ENCODE measurements around the gene SPEM2. TPM values are rescaled to one million over a fixed set of nuclear protein-coding genes. Genes with fewer than 3 reads are reported as not detected.

Gene SPEM2
- total RNA-seq, 3 donors from 2014 or later, result not detected

DNA sequence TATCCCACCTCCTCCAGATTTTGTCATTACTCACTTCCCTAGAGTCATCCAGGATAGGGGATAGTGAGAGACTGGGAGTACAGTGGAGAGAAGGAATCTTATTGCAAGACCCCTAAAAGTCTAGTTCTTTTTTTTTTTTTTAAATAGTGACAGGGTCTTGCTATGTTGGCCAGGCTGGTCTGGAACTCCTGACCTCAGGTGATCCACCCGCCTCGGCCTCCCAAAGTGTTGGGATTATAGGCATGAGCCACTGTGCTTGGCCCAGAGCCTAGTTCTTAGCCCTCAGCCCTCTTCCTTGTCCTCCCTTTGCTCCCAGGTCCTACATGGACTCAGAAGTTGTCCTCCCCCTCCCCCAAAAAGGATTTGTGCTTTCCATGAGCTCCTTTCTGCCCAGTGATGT lies 16.7 kb downstream of the SPEM2 start:
- DNase-seq, result no peak
- Histone ChIP-seq H3K4me1 (ENCODE audit: low read depth) (peaks cover 30% of the 10 kb centered on the region), H3K4me3 (no peak overlapping the region), H3K36me3 (ENCODE audit: low read depth) (no peaks in the 10 kb centered on the region), H3K9me3 (no peaks in the 10 kb centered on the region)
- ATAC-seq, result no peak
- TF ChIP-seq, protein P1, sequence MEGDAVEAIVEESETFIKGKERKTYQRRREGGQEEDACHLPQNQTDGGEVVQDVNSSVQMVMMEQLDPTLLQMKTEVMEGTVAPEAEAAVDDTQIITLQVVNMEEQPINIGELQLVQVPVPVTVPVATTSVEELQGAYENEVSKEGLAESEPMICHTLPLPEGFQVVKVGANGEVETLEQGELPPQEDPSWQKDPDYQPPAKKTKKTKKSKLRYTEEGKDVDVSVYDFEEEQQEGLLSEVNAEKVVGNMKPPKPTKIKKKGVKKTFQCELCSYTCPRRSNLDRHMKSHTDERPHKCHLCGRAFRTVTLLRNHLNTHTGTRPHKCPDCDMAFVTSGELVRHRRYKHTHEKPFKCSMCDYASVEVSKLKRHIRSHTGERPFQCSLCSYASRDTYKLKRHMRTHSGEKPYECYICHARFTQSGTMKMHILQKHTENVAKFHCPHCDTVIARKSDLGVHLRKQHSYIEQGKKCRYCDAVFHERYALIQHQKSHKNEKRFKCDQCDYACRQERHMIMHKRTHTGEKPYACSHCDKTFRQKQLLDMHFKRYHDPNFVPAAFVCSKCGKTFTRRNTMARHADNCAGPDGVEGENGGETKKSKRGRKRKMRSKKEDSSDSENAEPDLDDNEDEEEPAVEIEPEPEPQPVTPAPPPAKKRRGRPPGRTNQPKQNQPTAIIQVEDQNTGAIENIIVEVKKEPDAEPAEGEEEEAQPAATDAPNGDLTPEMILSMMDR (IDR thresholded peaks at IDR 0.05), result no peak
- intact Hi-C loops (cut with DNase I, micrococcal nuclease), result no loop called here

DNA sequence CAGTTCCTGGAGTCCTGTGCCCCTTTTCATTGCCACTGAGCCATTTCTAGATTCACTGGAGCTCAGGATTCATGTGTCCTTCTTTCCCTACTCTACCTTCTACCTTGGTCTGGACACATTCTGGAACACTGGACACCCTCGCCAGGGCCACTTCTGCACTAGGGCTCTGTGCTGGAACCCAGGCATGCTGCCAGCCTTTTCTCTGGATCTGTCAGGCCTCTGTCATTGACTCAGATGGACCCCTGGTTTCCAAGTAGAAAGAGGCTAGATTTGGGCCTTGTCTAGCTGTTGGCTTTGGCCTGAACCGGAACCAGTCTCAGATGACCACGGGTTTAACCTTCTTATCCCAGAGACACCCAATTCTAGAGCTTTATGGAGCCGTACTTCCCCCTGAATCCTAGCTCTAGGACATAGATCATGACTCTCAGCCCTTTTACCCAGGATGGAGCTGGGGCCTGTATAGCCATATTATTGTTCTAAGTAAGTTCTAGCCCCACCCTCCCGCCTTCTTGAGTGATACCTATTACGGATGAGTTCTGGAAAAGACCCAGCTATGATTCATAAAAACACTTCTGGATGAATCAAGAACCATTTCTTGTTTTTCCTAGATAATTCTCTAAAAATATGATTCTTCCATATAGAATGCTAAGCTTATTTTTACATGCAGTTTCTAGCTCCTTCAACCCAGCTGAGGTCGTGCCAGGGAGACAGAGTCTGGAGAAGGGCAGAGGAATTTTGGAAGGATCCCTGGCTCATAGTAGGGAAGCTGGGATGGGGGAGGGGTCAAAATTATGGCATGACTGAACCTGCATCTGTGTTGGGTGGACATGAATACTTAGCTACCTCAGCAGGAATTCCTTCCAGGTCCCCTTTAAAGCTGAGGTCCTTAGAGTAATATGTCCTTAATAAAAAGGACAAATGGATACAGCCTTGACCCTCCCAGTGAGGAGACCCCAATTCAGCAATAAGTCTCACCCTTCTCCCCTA lies 18.4 kb downstream of the SPEM2 start:
- no peaks in the 10 kb centered on the region for H3K9me3 ChIP-seq
- peaks cover 20% of the 10 kb centered on the region for H3K4me1 ChIP-seq (ENCODE audit: low read depth)
- intact Hi-C loops (cut with DNase I, micrococcal nuclease), result no loop called here
- ATAC-seq, result no peak
- TF ChIP-seq, protein P1 (IDR thresholded peaks at IDR 0.05), result no peak
- no peak for DNase-seq
- H3K36me3 ChIP-seq (ENCODE audit: low read depth), result no peaks in the 10 kb centered on the region
- H3K4me3 ChIP-seq, result no peak overlapping the region

DNA sequence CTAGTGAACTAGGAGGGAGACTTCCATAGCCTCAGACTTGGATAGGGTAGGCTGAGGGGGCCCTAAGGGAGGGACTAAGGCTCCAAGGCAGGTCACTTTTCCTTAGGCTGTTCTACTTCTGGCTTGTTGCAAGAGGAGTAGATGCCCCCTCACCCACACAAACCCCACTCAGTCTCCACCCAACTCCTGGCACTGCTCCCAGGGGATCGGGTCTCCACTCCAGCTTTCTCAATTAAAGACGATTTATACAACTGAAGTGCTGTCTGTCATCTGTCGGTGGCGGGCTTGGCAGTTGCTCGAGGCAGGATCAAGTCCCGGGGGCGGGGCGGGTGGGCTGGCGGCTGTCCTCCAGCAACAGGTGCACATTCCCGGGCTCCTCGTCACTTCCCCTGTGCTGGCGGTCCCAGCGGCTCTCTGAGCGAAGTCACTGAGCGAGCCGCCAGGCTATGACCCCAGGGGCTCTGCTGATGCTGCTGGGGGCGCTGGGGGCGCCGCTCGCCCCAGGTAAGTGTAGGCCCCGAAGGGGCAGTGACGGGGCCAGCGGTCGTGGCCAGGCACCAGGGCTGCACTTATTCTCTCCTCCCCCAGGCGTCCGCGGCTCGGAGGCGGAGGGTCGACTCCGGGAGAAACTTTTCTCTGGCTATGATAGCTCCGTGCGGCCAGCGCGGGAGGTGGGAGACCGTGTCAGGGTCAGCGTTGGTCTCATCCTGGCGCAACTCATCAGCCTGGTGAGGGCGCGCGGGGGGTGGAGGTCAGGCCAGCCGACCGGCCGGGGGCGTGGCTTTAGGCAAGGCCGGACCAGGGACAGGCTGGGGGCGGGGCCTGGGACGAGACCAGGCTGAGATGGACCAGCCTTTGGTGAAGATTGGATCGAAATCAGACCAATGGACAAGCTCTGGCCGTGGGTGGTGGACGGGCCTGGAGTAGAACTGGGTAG lies 19.5 kb downstream of the SPEM2 start, which contains the start of gene CHRNB1:
CHRNB1 (plus strand) TSS at position 380 of the 937 bp plus-strand sequence; CDS start at position 447, 67 bp downstream.
- Histone ChIP-seq H3K9me3 (no peaks in the 10 kb centered on the region), H3K4me1 (ENCODE audit: low read depth) (peaks cover 14% of the 10 kb centered on the region), H3K36me3 (ENCODE audit: low read depth) (no peaks in the 10 kb centered on the region), H3K4me3 (no peak within 1 kb of the TSS)
- peak; percentile 86 to 88 (median 87) for DNase-seq
- intact Hi-C loops (cut with DNase I, micrococcal nuclease), result no loop called here
- peak; percentile 88 for ATAC-seq
- TF ChIP-seq, protein P1 (IDR thresholded peaks at IDR 0.05), result no peak

DNA sequence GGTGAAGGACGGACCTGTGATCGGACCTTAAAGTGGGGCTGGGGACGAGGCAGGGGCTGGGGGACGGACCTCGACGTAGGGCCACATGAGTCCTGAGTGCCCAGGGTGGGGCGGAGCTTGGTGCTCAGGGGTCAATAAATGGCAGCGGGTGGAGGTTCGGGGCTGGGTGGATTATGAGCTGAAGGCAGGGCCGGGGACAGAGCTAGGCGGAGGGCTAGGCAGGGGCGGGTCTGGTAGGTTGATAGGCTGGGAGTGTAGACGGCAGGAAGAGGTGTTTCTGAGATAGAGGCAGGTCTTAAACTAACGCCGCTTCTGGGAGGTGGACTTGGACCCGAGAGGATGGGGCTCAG lies 20.2 kb downstream of the SPEM2 start:
- DNase-seq (peak; percentile 85 to 88 (median 88)), ATAC-seq (peak; percentile 93)
- TF ChIP-seq, protein P1 (IDR thresholded peaks at IDR 0.05), result no peak
- Histone ChIP-seq H3K9me3 (no peaks in the 10 kb centered on the region), H3K4me3 (no peak overlapping the region), H3K4me1 (ENCODE audit: low read depth) (peaks cover 7% of the 10 kb centered on the region), H3K36me3 (ENCODE audit: low read depth) (no peaks in the 10 kb centered on the region)
- intact Hi-C loops (cut with DNase I, micrococcal nuclease), result no loop called here

DNA sequence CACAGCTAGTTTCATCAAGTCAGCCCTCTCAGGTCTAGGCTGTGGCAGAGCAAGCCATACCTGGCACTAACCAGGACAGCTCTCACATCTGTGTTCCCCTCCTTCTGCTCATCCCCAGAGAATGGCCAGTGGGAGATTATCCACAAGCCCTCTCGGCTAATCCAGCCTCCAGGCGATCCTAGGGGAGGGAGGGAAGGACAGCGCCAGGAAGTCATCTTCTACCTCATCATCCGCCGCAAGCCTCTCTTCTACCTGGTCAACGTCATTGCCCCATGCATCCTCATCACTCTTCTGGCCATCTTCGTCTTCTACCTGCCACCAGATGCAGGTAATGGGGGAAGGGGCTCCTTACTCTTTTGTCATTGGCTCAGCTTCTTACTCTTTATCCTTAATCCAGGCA lies 23.0 kb downstream of the SPEM2 start:
- DNase-seq (no peak), ATAC-seq (no peak)
- intact Hi-C loops (cut with DNase I, micrococcal nuclease), result no loop called here
- Histone ChIP-seq H3K36me3 (ENCODE audit: low read depth) (no peaks in the 10 kb centered on the region), H3K4me1 (ENCODE audit: low read depth) (peaks cover 5% of the 10 kb centered on the region), H3K9me3 (no peaks in the 10 kb centered on the region), H3K4me3 (no peak overlapping the region)
- TF ChIP-seq, protein P1 (IDR thresholded peaks at IDR 0.05), result no peak
